Measurements from ENCODE around the gene MTUS2. TPM values are rescaled to one million over a fixed set of nuclear protein-coding genes. Genes with fewer than 3 reads are reported as not detected.

MTUS2 gene
- total and polyA plus RNA-seq, 2 experiments from 2014 or later, result 0.27 to 0.38 TPM

DNA sequence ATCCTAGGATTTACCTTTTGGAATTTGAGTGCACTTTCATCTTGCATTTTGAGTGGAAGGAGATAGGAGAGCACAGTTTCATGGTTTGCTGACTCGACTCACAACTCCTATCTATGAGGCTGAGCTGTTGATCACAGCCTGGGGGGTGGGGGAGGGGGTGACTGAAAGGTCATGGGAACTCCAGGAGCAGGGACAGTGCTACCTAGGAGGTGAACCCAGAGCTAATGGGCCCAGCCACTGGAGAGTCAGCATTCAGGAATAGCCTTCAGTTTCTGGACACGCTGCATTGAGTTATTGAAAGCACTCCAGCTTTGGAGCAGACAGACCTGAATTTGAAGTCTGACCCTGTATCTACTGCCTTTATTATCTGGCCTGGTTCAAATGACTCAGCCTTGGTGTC lies 435.4 kb downstream of the MTUS2 start (continued):
- TF ChIP-seq, protein P1, sequence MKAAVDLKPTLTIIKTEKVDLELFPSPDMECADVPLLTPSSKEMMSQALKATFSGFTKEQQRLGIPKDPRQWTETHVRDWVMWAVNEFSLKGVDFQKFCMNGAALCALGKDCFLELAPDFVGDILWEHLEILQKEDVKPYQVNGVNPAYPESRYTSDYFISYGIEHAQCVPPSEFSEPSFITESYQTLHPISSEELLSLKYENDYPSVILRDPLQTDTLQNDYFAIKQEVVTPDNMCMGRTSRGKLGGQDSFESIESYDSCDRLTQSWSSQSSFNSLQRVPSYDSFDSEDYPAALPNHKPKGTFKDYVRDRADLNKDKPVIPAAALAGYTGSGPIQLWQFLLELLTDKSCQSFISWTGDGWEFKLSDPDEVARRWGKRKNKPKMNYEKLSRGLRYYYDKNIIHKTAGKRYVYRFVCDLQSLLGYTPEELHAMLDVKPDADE (IDR thresholded peaks at IDR 0.05), result no peak

- Histone ChIP-seq H3F3A (replicated peaks; ENCODE audit: low read depth) (no peaks in the 10 kb centered on the region), H2AFZ (no peak overlapping the region), H3K27me3 (ENCODE audit: insufficient read depth) (no peaks in the 10 kb centered on the region), H3K27ac (ENCODE audit: low read depth) (no peak overlapping the region), H3K79me2 (replicated peaks; ENCODE audit: insufficient read depth) (no peaks in the 10 kb centered on the region), H3K36me3 (ENCODE audit: insufficient read depth) (no peaks in the 10 kb centered on the region), H3K9me2 (ENCODE audit: insufficient read depth) (peaks cover 3% of the 10 kb centered on the region; the same call in 1 of the 2 replicates), H3K4me3 (no peak overlapping the region), H3K4me2 (no peak overlapping the region), H4K20me1 (replicated peaks; ENCODE audit: insufficient read depth) (no peaks in the 10 kb centered on the region), H3K4me1 (ENCODE audit: insufficient read depth) (no peaks in the 10 kb centered on the region)
- Mint-ChIP-seq H3K4me3 (no peak overlapping the region), H3K27me3 (ENCODE audit: insufficient read depth, low read depth, poor library complexity) (peaks cover 6% of the 10 kb centered on the region), H3K9me3 (peaks cover 8% of the 10 kb centered on the region; the same call in 2 of the 3 replicates), H3K27ac (no peak overlapping the region), H3K36me3 (ENCODE audit: low read depth) (no peaks in the 10 kb centered on the region; the same call in 2 of the 3 replicates), H3K4me1 (no peaks in the 10 kb centered on the region)
- peak; percentile 24 for DNase-seq (ENCODE audit: low spot score)
- ATAC-seq, result peak; percentile 78
- TF ChIP-seq CREB1 (CRISPR knock-in tag; IDR thresholded peaks at IDR 0.05; ENCODE audit: low read depth) (no peak), REST (IDR thresholded peaks at IDR 0.05; ENCODE audit: unreplicated experiment) (no peak), ZNF331 (CRISPR knock-in tag; IDR thresholded peaks at IDR 0.05; ENCODE audit: low read depth) (no peak)
- TF ChIP-seq, protein P2, sequence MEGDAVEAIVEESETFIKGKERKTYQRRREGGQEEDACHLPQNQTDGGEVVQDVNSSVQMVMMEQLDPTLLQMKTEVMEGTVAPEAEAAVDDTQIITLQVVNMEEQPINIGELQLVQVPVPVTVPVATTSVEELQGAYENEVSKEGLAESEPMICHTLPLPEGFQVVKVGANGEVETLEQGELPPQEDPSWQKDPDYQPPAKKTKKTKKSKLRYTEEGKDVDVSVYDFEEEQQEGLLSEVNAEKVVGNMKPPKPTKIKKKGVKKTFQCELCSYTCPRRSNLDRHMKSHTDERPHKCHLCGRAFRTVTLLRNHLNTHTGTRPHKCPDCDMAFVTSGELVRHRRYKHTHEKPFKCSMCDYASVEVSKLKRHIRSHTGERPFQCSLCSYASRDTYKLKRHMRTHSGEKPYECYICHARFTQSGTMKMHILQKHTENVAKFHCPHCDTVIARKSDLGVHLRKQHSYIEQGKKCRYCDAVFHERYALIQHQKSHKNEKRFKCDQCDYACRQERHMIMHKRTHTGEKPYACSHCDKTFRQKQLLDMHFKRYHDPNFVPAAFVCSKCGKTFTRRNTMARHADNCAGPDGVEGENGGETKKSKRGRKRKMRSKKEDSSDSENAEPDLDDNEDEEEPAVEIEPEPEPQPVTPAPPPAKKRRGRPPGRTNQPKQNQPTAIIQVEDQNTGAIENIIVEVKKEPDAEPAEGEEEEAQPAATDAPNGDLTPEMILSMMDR (conservative IDR thresholded peaks at IDR 0.05; ENCODE audit: low read depth in 2 of 2), result peak; percentile 36 to 51
Measured at GRCh38 chr13:29260684-29261083, 440.5 kb downstream of the MTUS2 start.

DNA sequence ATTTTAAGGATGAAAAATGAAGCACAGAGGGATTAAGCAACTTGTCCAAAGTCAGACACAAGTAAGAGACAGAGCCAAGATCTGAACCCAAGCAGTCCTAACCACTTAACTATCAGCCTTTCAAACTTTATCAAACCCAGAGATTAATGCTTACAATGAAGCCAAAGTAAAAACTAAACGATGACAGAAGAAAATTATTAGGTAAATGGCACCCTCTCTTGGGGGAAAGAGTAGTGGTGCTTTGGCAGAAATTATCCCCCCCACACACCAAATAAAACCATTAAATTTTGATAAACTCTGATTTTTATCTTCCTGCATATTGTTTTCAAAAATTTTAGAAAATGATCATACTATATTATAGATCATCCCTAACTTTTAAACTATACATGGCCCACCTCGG lies 446.1 kb downstream of the MTUS2 start:
- H3K79me2 ChIP-seq (replicated peaks; ENCODE audit: insufficient read depth), result no peaks in the 10 kb centered on the region
- TF ChIP-seq, protein P2 (conservative IDR thresholded peaks at IDR 0.05; ENCODE audit: low read depth in 2 of 2), result peak in 1 of 2 experiments; percentile 18; a peak in 1 of 4 replicates
- TF ChIP-seq, protein P1 (IDR thresholded peaks at IDR 0.05), result no peak

More for the DNA sequence above, 446.1 kb downstream of the MTUS2 start:
- H3K27me3 Mint-ChIP-seq (ENCODE audit: insufficient read depth, low read depth, poor library complexity), result peaks cover 8% of the 10 kb centered on the region
- Histone ChIP-seq H3K27ac (ENCODE audit: low read depth) (no peak overlapping the region), H3K4me1 (ENCODE audit: insufficient read depth) (no peaks in the 10 kb centered on the region), H3K36me3 (ENCODE audit: insufficient read depth) (no peaks in the 10 kb centered on the region), H3F3A (replicated peaks; ENCODE audit: low read depth) (no peaks in the 10 kb centered on the region), H4K20me1 (replicated peaks; ENCODE audit: insufficient read depth) (no peaks in the 10 kb centered on the region), H3K4me3 (no peak overlapping the region), H3K9me2 (ENCODE audit: insufficient read depth) (no peaks in the 10 kb centered on the region; the same call in 1 of the 2 replicates), H3K4me2 (no peak overlapping the region), H2AFZ (no peak overlapping the region), H3K27me3 (ENCODE audit: insufficient read depth) (no peaks in the 10 kb centered on the region)
- no peak for ATAC-seq
- peaks cover 4% of the 10 kb centered on the region; the same call in 2 of the 3 replicates for H3K4me1 Mint-ChIP-seq
- H3K36me3 Mint-ChIP-seq (ENCODE audit: low read depth), result no peaks in the 10 kb centered on the region; the same call in 2 of the 3 replicates
- no peak overlapping the region for H3K4me3 Mint-ChIP-seq
- peaks cover 8% of the 10 kb centered on the region; the same call in 2 of the 3 replicates for H3K9me3 Mint-ChIP-seq
- DNase-seq (ENCODE audit: low spot score), result no peak
- H3K27ac Mint-ChIP-seq, result no peak overlapping the region
